Skeletal muscle cell (primary cell): ENCODE data around the gene CLDN34.
A peak's percentile ranks its signal among the peaks of the same experiment; 100 is the strongest.

Experiments
- DNase-seq: peaks from one replicate; pipeline ENCODE4 v3.0.0-alpha.2; 2010; ENCODE audit warnings: low read depth
- H3K4me3 ChIP-seq: 2 replicates; pipeline ENCODE4 v1.5.1; 2011; ENCODE audit warnings: low read depth, mild to moderate bottlenecking, control low read depth, low read length, moderate library complexity

Gene CLDN34

DNA sequence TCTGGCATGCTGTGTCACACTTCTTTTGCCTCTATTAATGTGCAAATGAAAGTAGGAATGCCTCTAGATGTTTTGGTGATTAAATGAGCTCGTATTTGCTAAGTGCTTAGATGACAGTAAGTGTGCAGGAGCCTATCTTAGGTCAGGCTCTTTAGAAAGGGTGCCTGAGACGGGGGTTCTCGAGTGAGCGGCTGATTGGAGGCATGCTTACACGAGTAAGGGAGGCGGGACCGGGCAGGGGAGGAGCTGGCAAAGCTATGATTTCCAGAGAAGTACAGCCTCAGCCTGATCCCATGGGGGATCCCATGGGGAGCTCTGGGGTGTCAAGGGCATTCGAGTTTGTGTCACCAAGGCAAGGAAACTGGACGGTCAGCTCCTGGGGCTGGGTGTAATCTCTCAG lies 44.8 kb downstream of the CLDN34 start:
- no peak overlapping the region for H3K4me3 ChIP-seq
- DNase-seq, result no peak

DNA sequence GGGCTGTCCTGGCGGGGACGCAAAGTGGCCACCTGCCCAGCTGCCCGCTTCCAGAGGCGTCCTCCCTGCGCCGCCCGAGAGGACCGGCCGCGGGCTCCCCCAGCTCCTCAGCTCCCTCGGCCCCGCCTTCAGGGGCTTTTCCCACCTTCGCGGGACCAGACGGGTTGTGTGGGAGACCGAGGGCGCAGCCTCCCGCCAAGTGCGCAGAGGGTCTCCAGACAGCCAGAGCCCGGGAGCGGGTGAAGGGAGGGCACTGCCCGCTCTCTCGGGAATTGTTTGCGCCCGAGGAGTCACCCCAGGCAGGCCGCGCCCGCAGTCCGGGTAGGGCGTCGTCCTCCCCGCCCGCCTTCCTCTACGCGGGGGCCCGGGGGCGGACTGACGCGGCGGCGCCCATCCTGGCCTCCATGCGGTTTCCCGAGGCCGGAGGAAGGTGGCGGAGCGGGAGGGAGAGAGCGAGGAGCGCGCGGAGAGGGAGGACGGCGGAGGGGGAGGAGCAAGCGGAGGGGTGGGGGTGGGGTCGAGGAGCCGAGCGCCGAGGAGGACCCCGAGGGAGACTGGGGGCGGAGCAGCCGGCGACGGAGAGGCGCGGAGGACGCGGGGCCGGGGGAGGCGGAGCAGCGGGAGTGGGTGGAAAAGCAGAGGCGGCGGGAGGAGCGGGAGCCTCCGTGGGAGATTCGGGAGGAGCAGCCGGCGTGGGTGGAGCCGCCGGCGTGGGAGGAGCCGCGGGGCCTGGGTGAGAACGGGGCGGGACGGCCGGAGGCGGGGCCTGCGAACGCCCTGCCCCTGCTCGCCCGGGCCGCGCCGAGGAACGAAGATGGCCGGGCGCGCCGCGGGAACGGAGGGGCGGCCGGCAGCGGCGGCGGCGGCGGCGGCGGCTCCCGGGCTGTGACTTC lies 47.5 kb downstream of the CLDN34 start:
- H3K4me3 ChIP-seq, result peak overlapping the region; percentile 51
- DNase-seq, result peak; percentile 45

DNA sequence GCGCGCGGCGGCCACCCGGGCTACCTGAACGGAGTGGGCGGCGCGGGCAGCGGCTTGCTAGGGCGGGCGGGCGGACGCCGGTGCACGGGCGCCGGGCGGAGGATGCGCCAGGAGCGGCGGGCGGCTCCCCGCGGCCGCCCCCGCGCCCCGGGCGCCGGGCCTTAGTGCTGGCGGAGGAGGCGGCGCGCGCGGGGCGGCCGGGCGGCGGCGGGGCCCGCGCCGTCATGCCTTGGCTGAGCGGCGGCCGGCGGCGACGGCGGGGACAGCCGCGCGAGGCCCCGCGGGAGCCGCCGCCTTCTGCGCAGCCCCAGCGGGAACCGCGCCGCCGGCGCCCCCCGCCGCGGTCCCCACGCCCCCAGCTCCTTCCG lies 48.2 kb downstream of the CLDN34 start:
- no peak for DNase-seq
- H3K4me3 ChIP-seq, result peak overlapping the region; percentile 58

DNA sequence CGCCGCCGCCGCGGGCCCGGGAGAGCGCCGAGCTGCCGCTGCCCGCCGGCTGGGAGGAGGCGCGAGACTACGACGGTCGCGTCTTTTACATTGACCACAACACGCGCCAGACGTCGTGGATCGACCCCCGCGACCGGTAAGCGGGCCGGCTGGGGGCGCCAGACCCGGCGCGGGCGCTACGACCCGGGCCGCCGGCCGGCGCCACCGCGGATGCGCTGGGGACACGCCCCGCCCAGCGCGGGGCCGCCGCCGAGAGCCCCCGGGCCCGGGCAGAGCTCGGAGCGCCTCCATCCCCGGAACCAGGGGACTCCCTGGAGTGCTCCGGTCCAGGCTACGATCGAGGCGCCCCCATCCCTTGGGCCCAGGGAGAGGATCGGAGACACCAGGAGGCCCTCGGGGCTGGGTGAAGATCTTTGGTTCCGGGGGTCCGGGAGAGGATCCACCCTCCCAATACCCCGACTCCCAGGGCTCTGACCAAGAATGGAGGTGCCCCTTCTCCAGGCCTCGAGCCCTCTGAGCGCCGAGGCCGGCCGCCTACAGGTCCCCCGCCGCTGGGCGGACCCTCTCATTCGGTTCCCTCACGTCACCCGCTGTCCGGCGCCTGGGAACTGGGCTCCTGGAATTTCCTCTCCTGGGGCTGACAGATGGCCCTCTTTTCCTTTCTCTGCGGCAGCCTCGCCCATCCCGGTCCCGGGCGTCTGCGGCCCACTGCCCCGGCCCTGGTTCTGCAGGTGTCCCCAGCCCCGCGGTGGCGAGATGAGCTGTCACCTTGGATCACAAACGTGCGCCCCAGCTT lies 48.8 kb downstream of the CLDN34 start:
- no peak for DNase-seq
- peak overlapping the region; percentile 58 for H3K4me3 ChIP-seq

DNA sequence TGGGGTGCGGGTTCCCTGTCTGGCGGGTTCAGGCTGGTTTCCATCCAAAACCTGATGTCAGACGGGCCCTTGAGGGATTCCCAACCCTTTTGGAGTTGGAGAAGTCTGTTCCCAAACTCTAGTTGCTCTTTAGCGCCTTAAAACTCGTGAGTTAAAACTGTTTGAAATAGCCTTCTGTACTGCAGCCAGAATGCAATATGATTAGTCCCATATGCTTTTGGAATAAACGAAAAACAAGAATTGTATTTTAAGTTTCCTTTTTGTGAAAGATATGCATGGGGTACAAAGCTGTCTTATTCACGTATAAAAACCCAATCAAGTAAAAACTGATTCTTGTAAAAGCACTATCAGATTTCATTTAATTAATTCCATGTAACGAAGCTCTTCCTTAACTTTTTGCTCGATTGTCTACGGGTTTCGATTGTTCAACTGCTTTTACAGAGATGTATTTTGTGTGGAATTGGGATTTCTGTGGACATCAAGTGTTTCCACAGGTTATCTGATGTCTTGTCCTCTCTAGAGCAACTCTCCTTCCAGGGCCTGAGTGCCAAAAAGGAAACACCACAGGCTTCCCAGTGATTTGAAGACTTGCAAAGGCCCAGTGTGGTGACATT lies 49.5 kb downstream of the CLDN34 start:
- peak overlapping the region; percentile 58 for H3K4me3 ChIP-seq
- DNase-seq, result no peak

DNA sequence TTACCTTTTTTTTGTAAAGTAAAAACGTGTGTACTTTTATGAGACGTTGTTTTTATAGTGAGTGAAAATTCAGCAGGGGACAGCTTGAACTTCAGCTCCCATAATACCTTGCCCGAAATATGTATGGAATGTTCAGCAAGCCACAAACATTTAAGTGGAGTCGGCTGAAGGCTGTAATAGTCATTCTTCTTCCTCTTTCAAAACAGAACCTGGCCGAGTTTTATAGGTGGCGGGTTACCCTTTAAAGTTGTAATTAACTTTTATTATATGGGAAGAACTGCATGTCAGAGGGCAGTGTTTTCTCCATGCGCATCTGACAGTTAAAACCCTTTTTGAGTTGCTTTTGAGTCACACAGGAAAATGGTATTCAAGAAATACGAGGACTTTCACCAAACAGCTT lies 50.7 kb downstream of the CLDN34 start:
- H3K4me3 ChIP-seq, result no peak overlapping the region
- peak; percentile 37 for DNase-seq
